ENCODE data around the gene ADCY5. TPM values are rescaled to one million over a fixed set of nuclear protein-coding genes. Genes with fewer than 3 reads are reported as not detected.

The ADCY5 gene
- total and polyA plus RNA-seq, 4 donors: 0.74 to 6.6 (median 2.9) TPM

DNA sequence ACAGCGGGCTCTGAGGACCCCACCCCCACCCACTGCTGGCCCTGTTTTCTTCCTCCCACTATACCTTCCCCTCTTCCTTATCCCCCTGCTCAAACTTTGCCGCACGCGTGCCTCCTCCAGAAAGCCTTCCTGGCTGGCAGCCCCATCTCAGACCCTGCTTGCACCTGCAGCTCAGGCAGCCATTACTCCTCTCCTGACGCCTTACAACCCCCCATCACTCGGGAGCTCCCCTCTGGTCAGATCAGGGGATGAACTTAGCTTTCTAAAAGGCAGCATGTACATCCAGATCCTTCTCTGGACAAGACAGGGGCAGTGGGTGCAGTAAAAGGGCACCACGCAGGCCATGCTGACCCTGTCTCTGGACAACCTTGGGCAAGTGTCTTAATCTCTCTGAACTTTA is 152.6 kb downstream of the ADCY5 start:
- H3K4me1 ChIP-seq (ENCODE audit: control insufficient read depth in 4 of 4, insufficient read depth in 4 of 4, low read length in 3 of 4): no peaks in the 10 kb centered on the region
- 89% methylated on average over 7 of the region's 7 CpGs for WGBS

More for the DNA sequence above, 152.6 kb downstream of the ADCY5 start:
- no peaks in the 10 kb centered on the region for H3K27me3 ChIP-seq (ENCODE audit: control insufficient read depth in 4 of 4, insufficient read depth in 4 of 4, low read length in 3 of 4)
- no peaks in the 10 kb centered on the region for H3K36me3 ChIP-seq (ENCODE audit: control insufficient read depth in 4 of 4, insufficient read depth in 3 of 4, low read depth in 1 of 4, low read length in 3 of 4)
- no peak overlapping the region for H3K27ac ChIP-seq (ENCODE audit: low read depth in 1 of 2, low read length in 2 of 2)
- no peak for DNase-seq (ENCODE audit: low spot score)
- H3K4me3 ChIP-seq (ENCODE audit: low read depth in 1 of 3, low read length in 3 of 3): no peak overlapping the region
- no peaks in the 10 kb centered on the region for H3K9me3 ChIP-seq (ENCODE audit: control insufficient read depth in 4 of 4, low read length in 3 of 4)
- no peak overlapping the region for H3K9ac ChIP-seq (ENCODE audit: low read depth in 1 of 2, low read length in 2 of 2)
- TF ChIP-seq, protein P1, sequence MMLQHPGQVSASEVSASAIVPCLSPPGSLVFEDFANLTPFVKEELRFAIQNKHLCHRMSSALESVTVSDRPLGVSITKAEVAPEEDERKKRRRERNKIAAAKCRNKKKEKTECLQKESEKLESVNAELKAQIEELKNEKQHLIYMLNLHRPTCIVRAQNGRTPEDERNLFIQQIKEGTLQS (IDR thresholded peaks at IDR 0.05): no peak
- no peak for TF ChIP-seq RXRA (IDR thresholded peaks at IDR 0.05)
- TF ChIP-seq, protein P2, sequence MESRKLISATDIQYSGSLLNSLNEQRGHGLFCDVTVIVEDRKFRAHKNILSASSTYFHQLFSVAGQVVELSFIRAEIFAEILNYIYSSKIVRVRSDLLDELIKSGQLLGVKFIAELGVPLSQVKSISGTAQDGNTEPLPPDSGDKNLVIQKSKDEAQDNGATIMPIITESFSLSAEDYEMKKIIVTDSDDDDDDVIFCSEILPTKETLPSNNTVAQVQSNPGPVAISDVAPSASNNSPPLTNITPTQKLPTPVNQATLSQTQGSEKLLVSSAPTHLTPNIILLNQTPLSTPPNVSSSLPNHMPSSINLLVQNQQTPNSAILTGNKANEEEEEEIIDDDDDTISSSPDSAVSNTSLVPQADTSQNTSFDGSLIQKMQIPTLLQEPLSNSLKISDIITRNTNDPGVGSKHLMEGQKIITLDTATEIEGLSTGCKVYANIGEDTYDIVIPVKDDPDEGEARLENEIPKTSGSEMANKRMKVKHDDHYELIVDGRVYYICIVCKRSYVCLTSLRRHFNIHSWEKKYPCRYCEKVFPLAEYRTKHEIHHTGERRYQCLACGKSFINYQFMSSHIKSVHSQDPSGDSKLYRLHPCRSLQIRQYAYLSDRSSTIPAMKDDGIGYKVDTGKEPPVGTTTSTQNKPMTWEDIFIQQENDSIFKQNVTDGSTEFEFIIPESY (IDR thresholded peaks at IDR 0.05): no peak
- TF ChIP-seq GABPA (IDR thresholded peaks at IDR 0.05 in 1 of 2, conservative IDR thresholded peaks at IDR 0.05 in 1 of 2): no peak
- no peak for TF ChIP-seq FOXA2 (IDR thresholded peaks at IDR 0.05)
- TF ChIP-seq JUND (IDR thresholded peaks at IDR 0.05): no peak
- no peak for TF ChIP-seq HNF4G (IDR thresholded peaks at IDR 0.05)
- TF ChIP-seq, protein P3, sequence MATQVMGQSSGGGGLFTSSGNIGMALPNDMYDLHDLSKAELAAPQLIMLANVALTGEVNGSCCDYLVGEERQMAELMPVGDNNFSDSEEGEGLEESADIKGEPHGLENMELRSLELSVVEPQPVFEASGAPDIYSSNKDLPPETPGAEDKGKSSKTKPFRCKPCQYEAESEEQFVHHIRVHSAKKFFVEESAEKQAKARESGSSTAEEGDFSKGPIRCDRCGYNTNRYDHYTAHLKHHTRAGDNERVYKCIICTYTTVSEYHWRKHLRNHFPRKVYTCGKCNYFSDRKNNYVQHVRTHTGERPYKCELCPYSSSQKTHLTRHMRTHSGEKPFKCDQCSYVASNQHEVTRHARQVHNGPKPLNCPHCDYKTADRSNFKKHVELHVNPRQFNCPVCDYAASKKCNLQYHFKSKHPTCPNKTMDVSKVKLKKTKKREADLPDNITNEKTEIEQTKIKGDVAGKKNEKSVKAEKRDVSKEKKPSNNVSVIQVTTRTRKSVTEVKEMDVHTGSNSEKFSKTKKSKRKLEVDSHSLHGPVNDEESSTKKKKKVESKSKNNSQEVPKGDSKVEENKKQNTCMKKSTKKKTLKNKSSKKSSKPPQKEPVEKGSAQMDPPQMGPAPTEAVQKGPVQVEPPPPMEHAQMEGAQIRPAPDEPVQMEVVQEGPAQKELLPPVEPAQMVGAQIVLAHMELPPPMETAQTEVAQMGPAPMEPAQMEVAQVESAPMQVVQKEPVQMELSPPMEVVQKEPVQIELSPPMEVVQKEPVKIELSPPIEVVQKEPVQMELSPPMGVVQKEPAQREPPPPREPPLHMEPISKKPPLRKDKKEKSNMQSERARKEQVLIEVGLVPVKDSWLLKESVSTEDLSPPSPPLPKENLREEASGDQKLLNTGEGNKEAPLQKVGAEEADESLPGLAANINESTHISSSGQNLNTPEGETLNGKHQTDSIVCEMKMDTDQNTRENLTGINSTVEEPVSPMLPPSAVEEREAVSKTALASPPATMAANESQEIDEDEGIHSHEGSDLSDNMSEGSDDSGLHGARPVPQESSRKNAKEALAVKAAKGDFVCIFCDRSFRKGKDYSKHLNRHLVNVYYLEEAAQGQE (IDR thresholded peaks at IDR 0.05): no peak
- no peak for TF ChIP-seq NR2F2 (IDR thresholded peaks at IDR 0.05)
- TF ChIP-seq RAD21 (IDR thresholded peaks at IDR 0.05): no peak
- TF ChIP-seq EGR1 (IDR thresholded peaks at IDR 0.05; ENCODE audit: low read depth in 2 of 2): no peak
- TF ChIP-seq YY1 (IDR thresholded peaks at IDR 0.05): no peak
- no peak for TF ChIP-seq MAX (IDR thresholded peaks at IDR 0.05)
- TF ChIP-seq FOXA1 (IDR thresholded peaks at IDR 0.05): no peak
- no peak for TF ChIP-seq CTCF (IDR thresholded peaks at IDR 0.05; ENCODE audit: low read depth, low read length, missing input control)
- no peak for TF ChIP-seq TAF1 (conservative IDR thresholded peaks at IDR 0.05)
- no peak for TF ChIP-seq HNF4A (conservative IDR thresholded peaks at IDR 0.05)
- no peak for TF ChIP-seq SP1 (IDR thresholded peaks at IDR 0.05)

Measured in liver (tissue), 9 donors.